Lower lobe of right lung (tissue), 2 donors: ENCODE results near the gene MAGI2. TPM values are rescaled to one million over a fixed set of nuclear protein-coding genes. Genes with fewer than 3 reads are reported as not detected.

Experiments used
- ATAC-seq, 2 donors: fragments of 200-7000 bp; cut with Tn5 transposase; one replicate each; pipeline ENCODE4 v1.9.1; 2020 to 2022; ENCODE audit warnings: mild to moderate bottlenecking in 2 of 2, moderate library complexity in 2 of 2
- DNase-seq: peaks from one replicate; pipeline ENCODE4 v3.0.0-alpha.2; 2020
- H3K27ac ChIP-seq: fragments of 200-600 bp; one replicate; pipeline ENCODE4 v1.8.0; 2022
- H3K27me3 ChIP-seq: fragments of 200-600 bp; one replicate; pipeline ENCODE4 v1.8.0; 2022; ENCODE audit warnings: low read depth
- H3K36me3 ChIP-seq: fragments of 200-600 bp; one replicate; pipeline ENCODE4 v1.8.0; 2022; ENCODE audit warnings: mild to moderate bottlenecking
- H3K4me1 ChIP-seq: fragments of 200-600 bp; one replicate; pipeline ENCODE4 v1.8.0; 2022
- H3K4me3 ChIP-seq: fragments of 200-600 bp; one replicate; pipeline ENCODE4 v1.8.0; 2022; ENCODE audit warnings: mild to moderate bottlenecking
- H3K9me3 ChIP-seq: fragments of 200-600 bp; one replicate; pipeline ENCODE4 v1.8.0; 2022
- intact Hi-C: fragments of 100-400 bp; cut with DNase I; formaldehyde crosslinking; loops from one replicate; pipeline ENCODE4 v1.11.0; 2022
- total RNA-seq: library from RNA; stranded (reverse); fragmentation: NEBNext Ultra II Directional; extraction: Animal tissue kit (Norgen Biotek cat#: 25700); gene quantifications from one replicate; pipeline ENCODE4 v1.2.1, GENCODE V29; 2021
- TF ChIP-seq, protein P1 (sequence below): fragments of 200-600 bp; IDR thresholded peaks from one replicate; pipeline ENCODE4 v1.8.0; 2022; ENCODE audit warnings: antibody characterized with exemption, mild to moderate bottlenecking
- donor health status: DM: no; HTN: yes; CAD: no; lungs with severe emphysema.

The MAGI2 gene
- total RNA-seq, 1 donor from 2014 or later: 15.3 TPM

DNA sequence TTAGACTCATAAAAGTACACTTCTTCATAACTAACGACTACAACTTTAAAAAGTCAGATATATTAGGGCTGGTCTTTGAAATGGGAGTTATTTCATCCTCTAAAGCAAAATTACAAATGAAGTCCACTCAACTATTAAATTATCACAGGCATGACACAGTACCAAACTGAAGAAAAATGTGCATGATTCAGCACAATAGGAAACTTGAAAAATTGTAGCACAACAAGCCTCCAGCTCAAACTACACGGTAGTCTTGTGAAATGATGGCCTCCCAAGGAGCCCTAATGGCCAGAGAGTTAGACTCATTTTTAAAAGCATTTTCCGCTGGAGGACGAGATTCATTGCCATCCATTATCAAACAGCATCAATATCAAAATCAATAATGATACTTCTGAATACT is 76.4 kb downstream of the MAGI2 start:
- Histone ChIP-seq H3K27me3 (no peaks in the 10 kb centered on the region), H3K4me1 (no peaks in the 10 kb centered on the region), H3K36me3 (no peaks in the 10 kb centered on the region), H3K9me3 (no peaks in the 10 kb centered on the region), H3K4me3 (no peak overlapping the region), H3K27ac (no peak overlapping the region)
- intact Hi-C loops: no loop called here
- no peak for ATAC-seq
- TF ChIP-seq, protein P1, sequence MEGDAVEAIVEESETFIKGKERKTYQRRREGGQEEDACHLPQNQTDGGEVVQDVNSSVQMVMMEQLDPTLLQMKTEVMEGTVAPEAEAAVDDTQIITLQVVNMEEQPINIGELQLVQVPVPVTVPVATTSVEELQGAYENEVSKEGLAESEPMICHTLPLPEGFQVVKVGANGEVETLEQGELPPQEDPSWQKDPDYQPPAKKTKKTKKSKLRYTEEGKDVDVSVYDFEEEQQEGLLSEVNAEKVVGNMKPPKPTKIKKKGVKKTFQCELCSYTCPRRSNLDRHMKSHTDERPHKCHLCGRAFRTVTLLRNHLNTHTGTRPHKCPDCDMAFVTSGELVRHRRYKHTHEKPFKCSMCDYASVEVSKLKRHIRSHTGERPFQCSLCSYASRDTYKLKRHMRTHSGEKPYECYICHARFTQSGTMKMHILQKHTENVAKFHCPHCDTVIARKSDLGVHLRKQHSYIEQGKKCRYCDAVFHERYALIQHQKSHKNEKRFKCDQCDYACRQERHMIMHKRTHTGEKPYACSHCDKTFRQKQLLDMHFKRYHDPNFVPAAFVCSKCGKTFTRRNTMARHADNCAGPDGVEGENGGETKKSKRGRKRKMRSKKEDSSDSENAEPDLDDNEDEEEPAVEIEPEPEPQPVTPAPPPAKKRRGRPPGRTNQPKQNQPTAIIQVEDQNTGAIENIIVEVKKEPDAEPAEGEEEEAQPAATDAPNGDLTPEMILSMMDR: no peak
- DNase-seq: no peak

DNA sequence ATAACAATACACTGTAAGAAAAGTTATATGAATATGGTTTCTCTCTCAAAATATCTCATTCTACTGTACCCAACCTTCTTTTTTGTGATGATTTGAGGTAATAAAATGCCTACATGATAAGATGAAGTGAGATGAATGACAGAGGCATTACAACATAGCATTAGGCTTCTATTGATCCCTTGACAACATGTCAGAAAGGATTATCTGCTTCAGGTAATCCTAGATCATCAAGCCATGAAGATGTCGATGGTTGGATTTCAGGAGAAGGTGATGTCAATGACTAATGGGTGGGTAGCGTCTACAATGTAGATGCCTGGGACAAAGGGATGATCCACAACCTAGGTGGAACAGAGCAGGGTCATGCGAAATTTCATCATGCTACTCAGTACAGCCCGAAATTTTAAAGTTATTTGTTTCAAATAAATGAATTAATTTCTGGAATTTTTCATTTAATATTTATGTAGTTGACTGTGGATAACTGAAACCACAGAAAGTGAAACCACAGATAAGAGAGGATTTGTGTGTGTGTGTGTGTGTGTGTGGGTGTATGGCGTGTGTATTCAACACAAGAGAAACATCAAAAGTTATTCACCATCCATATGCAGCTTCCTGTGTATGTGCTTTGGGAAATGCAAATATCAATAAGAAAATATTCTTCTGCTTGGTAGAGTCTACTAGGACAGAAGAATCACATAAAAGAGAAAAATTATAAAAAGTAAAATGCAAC is 77.0 kb downstream of the MAGI2 start:
- Histone ChIP-seq H3K4me3 (no peak overlapping the region), H3K4me1 (no peaks in the 10 kb centered on the region), H3K27me3 (no peaks in the 10 kb centered on the region), H3K36me3 (no peaks in the 10 kb centered on the region), H3K27ac (no peak overlapping the region), H3K9me3 (no peaks in the 10 kb centered on the region)
- intact Hi-C loops: no loop called here
- DNase-seq: no peak
- TF ChIP-seq, protein P1: no peak
- ATAC-seq: no peak

DNA sequence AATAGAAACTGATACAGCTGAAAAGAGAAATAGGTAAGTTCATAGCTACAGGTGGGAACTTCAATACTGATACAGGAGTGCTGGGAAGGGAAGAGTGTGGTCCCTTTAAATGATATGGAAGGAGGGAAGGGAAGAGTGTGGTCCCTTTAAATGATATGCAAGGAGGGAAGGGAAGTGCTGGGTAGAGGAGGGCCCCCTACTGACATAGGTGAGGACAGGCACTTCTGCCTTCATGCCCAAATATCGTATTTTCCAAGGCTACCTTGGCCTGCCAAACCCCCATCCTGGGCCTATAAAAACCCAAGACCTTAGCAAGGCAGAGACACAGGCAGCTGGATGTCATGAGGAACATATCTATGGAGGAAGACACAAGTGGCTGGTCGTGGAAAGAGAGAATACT is 92.3 kb downstream of the MAGI2 start:
- intact Hi-C loops: no loop called here
- DNase-seq: no peak

DNA sequence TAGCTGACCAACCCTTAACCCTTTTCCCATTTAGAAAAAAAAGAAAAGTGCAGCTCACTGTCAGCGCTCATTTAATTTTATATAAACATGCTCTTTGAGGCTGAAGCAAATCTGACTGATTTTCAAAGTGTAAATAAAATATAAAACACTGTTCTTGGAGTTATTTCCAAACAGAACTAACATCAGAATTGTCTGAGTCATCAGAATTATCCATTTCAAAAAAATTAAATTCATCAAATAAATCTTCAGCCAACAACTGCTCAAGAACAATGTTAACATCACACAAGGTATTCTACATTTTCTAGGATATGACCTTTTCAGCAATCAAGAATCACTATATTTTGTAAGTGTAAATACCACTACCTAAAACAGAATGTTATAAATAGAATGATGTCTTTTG is 93.6 kb downstream of the MAGI2 start:
- no peak for DNase-seq
- H3K4me3 ChIP-seq: no peak overlapping the region
- peaks cover 4% of the 10 kb centered on the region for H3K9me3 ChIP-seq
- TF ChIP-seq, protein P1: no peak
- intact Hi-C loops: no loop called here
- no peaks in the 10 kb centered on the region for H3K4me1 ChIP-seq
- H3K36me3 ChIP-seq: no peaks in the 10 kb centered on the region
- ATAC-seq: no peak
- H3K27ac ChIP-seq: no peak overlapping the region
- no peaks in the 10 kb centered on the region for H3K27me3 ChIP-seq

More for the DNA sequence above, 92.3 kb downstream of the MAGI2 start:
- no peaks in the 10 kb centered on the region for H3K27me3 ChIP-seq
- no peaks in the 10 kb centered on the region for H3K4me1 ChIP-seq
- TF ChIP-seq, protein P1: no peak
- no peak overlapping the region for H3K4me3 ChIP-seq
- H3K27ac ChIP-seq: no peak overlapping the region
- H3K9me3 ChIP-seq: peaks cover 4% of the 10 kb centered on the region
- no peak for ATAC-seq
- H3K36me3 ChIP-seq: no peaks in the 10 kb centered on the region

DNA sequence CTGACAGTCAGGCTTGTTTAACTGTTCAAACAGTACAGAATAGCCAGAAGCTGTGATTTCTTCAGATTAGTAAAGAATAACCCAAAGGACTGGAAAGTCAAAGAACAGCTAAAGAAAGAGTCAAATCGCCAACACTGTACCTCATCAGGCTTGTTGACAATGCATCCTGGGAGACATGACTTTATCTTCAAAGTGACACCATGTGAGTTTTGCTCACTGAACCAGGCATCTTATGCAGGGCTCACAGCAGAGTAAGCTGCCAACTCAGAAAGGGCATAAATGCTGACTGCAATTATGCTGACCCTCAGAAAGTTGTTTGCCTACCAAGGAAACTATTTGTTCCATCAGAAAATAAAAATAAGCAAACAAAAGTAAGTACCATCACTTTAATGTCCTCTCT is 96.4 kb downstream of the MAGI2 start:
- DNase-seq: no peak
- Histone ChIP-seq H3K27ac (no peak overlapping the region), H3K36me3 (no peaks in the 10 kb centered on the region), H3K9me3 (peaks cover 4% of the 10 kb centered on the region), H3K27me3 (no peaks in the 10 kb centered on the region), H3K4me1 (no peaks in the 10 kb centered on the region), H3K4me3 (no peak overlapping the region)
- ATAC-seq: no peak
- TF ChIP-seq, protein P1: no peak
- intact Hi-C loops: no loop called here
